Kidney glomerular epithelial cell (primary cell): ENCODE results near the gene TCERG1L.
"Not testable (repeated sequence)": the region's sequence is repeated elsewhere in the genome, so short reads cannot be mapped to it uniquely, and the experiment has no call there.

Experiments
- DNase-seq: peaks from one replicate; lab custom pipeline; 2025; lab: John Stamatoyannopoulos, UW

Gene TCERG1L

DNA sequence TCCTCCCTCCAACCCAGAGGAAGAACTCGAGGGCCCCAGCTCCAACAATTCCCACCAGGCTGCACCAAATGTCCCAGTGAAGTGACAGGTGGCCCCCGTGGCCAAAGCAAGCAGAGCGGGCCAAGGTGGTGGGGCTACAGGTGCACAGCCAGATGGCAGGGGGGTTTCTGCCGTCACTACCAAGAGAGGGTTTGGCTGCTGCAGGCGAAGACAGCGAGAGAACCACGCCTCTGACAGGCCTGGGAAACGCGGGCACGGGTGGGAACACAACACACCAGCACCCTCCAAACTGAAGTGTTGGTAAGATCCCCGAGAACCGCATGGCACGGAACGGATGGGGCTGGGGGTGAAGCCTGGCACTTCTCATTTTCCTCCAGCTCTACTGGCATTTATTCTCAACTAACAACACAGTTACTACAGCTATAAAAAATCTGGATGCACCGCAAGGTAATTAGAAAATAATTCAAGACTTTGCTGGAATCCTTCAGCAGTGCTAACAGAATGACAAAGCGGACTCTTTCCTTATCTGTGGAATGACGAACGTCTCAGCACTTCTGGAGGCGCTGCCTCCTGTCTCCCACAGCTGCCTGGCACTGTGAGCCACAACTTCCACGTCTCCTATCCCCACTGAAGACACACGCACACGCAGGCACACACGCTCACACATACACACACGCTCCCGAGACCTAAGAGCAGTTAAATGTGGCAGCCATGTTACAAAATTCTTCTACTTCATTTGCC is 167.9 kb downstream of the TCERG1L start:
- DNase-seq, result no peak

DNA sequence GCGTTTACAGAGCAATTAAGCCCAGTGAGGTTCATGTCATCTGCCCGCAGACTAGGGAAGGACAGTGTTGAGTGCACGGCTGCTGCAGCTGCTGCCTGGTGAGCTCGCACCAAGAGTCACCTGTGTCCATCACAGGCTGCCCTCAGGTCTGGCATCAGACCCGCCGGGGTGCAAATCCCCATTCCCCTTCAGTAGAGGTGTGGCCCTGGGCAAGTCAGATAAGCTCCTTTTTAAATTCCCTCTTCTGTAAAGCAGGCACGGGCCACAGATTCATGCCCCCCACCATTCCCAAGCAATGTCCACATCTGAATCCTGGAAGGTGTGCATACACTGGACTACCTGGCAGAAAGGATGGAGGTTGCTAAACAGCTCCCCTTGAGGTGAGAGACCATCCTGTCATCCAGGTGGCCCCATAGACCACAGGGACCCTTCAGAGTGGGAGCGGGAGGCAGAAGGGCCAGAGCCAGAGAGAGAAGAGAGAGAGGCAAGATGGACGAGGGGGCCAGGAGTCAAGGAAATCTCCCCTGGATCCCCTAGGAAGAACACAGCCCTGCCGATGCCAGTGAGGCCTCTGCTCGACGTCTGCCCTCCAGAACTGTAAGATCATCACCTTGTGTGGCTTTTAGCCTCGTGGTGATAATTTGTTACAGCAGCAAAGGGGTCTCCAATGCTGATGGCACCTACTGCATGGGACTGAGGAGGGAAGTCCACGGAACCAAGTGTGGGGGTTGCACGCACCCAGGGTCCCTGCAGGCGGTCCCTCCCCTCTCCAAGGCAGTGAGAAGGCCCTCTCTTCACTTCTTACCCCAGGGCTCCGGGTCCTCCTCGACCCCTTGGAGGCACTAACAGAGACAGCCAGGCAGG is 168.8 kb downstream of the TCERG1L start:
- no peak for DNase-seq

DNA sequence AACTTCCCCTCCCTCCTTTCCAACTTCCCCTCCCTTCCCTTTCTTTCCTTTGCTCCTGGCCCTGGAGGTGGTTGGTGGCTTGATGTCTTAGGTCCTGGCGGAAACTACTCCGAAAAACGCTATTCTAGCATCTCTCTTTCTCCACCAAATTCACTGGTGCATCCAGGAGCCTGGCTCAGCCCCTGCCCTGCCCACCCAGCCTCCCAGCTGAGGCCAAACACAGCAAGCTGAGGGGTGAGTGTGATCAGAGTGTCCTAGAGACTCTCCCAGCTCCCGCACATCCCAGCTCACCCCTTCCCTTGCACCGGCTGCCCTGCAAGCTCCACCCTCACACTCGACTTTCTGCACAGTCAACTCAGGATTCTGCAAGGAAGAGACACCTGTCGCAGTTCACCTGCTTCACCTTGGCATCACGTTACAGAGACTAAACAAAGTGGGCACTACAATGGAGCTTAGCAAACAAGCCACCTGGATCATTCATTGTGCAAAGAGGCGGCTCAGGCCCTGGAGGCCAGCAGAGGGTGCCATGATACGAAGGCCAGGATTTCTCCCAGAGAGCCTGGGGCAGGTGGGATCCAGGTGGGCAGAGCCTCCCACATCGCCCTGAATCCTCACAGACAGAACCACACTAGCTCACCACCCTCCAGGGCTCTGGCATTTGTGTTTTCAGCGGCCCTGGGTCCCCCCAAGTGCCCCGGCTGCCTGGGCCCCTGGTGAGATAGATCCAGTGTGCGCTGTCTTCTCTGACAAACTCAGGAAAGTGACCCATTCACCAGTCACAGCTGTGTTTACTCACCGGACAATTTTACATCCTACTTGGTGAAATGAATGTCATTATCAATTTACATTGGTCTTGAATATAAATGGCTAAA is 169.6 kb downstream of the TCERG1L start:
- DNase-seq, result no peak

DNA sequence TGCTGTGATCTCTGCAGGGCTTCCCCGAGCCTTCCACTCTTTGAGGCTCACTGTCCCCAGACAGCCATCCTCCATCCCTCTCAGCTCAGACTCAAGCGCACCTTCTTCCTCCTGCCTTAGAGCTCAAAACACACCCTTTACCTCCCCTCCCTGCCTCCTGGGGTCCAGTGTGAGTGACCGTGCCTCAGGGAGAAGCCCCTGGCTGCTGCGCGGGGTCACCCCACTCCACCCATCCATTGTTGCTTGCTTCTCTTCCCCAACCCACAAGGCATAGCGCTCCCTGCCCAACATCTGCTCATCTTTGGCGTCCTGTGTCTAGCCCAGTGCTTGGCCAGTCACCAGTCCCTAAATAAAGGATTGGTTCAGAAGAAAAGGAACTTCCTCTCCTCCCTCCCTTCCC is 170.3 kb downstream of the TCERG1L start:
- DNase-seq, result no peak

DNA sequence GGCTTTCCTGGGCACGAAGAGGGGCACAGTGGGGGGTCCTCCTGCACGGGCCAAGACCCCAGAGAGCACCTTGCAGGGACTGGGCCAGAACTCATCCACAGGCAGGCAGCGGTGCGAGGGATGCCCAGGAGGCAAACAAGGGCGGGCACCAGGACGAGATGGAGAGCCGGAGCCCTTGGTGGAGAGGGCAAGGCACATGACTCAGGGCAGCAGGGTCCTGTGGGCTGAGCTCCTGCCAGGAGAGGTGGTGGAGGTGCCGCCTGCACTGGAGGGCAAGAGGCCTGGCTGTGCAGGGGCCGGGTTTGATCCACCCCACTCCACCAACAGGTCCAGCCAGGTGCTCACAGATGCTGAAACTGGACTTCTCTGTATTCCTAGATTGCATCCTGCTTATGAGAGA is 170.9 kb downstream of the TCERG1L start:
- DNase-seq, result no peak

DNA sequence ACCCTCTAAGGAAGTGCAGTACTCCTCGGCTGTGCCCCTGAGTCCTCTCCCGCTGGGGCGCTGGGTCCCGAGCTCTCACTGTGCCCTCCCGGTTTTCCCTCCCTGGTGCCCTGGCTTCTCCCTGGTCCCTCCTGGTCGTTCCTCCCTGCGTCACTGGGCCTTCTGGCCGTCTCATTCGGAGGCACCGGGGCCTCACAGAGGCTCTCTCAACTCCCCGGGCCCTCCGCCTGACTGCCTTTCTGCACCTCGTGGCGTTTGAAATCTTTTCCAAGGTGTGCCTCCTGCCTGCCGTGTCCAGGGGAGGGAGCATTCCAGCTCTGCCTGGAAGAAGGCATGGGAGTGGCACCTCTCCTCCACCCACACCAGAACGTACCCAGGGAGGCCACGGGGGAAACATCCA is 174.3 kb downstream of the TCERG1L start:
- no peak for DNase-seq

DNA sequence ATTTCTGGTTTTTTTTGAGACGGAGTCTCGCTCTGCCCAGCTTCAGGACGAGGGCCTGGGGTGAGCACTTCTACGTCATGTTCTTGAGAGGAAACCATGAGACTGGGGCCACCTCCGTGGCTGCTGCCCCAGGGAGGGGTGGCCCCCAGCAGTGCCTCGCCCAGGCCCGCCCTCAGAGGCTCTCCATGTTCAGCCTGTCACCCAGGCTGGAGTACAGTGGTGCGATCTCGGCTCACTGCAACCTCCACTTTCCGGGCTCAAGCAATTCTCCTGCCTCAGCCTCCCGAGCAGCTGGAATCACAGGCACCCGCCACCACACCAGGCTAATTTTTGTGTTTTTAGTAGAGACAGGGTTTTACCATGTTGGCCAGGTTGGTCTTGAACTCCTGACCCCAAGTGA is 175.2 kb downstream of the TCERG1L start:
- DNase-seq, result not testable (repeated sequence)

DNA sequence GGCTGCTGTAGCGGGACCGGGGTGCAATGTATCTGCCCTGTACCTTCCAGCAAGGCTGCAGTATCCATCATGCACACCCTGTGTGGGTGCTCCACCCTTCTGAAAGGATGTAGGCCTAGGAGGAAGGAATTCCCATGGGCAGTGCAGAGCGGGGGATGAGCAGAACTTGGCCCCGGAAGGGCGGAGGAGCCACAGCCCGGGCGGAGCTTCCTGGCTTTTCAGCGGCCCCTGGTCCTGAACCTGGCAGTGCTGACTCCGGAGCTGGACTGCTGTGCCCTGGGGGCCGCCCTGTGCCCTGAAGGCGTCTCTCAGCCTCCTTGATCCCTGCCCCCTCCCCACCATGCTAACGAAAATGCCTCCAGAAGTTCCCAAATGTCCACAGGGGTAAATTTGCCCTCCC is 175.8 kb downstream of the TCERG1L start:
- no peak for DNase-seq

DNA sequence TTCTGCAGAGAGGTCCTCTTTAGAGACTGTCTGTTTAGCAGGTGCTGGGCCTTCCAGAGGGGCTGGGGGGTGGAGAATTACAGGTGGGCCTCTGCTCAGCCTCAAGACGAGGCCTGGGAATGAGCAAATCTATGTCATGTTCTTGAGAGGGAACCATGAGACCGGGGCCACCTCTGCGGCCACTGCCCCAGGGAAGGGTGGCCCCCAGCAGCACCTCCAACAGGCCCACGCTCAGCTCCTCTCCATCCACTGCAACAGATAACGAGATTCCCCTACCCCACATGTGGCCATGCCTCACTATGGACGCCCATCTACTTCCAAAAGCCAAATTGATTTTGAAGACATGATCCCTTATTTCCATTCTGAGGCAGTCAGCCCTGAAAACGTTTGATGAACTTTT is 176.9 kb downstream of the TCERG1L start:
- no peak for DNase-seq

DNA sequence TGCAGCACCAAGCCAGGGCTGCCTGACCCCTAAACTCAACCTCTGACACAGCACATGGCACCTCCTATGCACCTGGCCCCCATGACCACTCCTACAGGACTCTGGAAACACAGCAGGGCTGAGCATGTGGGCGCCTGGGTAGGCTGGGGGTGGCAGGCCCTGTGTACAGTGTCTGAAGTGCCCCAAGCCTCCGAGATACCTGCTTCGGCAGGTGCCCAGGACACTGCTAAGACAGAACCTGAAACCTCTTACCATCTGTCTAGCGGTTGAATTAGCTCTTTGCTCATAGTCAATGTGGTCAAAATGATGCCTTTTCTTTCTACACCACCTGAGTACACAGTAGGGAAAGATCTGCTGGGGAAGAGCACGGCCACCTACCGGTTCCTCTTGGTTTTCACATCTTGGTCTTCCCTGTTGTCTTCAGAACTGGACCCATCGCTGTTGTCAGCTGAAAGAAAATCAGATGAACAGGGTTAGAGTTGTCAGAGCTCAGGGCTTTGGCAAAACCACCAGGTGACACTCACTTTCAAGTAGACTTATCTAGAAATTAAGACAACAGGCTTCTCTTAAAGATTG is 177.4 kb downstream of the TCERG1L start:
- DNase-seq, result no peak

DNA sequence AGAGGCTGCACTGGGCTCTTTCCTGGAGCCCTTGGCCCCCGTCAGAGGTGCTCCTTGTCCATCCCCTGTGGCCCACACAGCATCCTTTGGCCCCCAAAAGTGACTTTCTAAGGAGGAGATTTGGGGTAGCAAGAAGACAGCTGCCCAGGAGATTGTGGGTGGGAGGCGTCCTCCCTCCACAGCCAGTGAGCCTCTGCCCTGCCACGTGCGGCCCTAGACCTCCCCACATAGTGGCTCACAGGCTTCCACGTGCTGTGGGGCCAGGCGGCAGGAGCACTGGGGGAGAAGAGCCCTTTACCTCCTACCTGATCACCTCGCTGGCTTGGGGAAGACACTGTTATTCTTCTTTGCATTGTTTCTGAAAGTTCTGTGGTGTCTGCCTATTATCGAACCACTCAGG is 178.8 kb downstream of the TCERG1L start:
- no peak for DNase-seq

DNA sequence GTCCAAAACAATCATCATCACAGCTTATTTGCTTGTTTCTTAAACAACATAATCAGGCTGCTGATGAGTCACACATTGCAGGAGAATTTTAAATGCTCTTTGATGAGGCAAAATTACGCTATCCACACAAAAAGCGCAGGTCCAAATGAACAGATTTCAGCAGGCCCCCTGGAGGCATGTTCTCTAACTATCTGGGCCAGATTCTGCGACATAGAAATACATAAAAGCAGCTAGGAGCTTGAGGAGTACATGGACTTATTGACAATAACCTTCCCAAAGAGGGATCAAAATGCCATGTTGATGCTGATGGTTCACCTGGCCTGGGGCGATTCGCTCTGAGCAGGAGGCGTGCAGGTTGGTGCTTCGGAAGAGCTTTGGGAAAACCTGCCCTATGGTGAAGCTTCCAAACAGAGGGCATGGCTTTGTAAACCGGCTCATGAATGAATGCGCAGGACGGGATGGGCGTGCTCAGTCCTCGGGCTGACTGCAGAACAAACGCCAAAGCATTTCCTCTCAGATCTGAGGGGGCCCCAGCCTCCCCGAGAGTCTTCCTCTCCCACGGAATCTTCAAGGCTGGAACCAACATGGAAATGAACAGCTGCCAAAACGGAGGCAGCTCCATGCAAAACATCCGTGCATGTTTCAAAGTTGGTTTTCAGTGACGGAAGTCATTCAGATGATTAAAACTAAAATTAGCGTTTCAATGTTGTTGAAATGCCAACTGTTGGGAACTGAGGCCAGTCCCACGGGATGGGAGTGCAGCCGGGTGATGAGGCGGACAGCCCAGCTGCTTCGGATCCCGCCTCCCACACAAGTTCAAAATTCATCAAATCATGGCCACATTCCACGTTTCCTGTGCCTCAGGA is 179.6 kb downstream of the TCERG1L start:
- no peak for DNase-seq

DNA sequence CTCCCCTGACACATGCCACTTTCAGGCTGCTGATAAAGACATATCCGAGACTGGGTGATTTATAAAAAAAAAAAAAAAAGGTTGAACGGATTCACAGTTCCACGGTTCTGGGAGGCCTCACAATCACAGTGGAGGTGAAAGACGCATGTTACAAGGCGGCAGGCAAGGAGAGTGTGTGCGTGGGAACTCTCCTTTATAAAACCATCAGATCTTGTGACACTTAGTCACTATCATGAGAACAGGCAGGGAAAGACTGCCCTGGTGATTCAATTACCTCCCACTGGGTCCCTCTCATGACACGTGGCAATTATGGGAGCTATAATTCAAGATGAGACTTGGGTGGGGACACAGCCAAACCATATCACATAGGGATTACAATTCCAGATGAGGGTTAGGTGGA is 181.5 kb downstream of the TCERG1L start:
- DNase-seq, result no peak

DNA sequence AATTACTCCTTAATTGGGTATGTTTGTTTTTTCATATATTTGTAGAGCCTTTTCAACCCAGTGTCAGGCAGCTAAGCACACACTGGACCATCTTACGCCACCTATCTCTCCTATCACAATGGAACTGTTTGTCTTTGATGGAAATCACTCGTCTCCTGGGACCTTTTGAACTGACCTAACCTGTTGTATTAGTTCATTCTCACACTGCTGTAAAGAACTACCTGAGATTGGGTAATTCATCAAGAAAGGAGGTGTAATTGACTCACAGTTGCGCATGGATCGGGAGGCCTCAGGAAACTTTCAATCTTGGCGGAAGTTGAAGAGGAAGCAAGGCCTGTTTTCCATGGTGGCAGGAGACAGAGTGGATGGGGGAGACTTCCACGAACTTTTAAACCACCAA is 182.0 kb downstream of the TCERG1L start:
- no peak for DNase-seq

DNA sequence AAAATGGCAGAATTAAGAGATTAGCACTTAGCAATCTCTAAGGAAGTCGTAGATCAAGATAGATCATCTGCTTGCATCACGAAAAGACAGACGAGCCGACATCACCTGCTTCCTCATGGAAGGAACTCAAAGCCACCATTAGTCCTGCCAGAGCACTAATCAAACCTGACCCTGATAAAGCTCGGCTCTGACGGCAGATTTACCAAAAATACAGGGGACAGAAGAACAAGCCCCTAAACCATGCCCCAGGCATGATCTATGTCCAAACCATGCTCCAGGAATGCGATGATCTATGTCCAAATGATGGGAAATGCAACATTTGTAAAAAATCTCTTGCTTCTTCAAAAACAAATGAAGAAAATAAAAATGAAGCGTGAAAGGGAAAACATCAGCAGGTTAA is 182.8 kb downstream of the TCERG1L start:
- no peak for DNase-seq

DNA sequence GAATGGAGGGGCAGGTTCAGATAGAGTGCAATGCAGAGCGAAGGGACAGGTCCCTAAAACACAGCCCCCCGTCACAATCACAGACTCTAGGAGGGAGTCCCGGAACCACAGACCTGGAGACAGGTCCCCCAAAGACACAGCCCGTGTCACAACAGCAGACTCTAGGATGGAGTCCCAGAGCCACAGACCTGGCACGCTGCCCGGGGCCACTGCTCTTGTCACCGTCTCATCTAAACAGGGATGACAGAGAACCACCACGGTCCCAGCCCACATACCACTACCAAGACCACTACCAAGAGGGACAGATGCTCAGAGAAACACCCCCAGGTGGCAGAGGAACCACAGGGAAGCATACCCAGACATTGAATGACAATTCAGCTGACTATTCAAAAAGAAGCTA is 183.9 kb downstream of the TCERG1L start:
- DNase-seq, result no peak

DNA sequence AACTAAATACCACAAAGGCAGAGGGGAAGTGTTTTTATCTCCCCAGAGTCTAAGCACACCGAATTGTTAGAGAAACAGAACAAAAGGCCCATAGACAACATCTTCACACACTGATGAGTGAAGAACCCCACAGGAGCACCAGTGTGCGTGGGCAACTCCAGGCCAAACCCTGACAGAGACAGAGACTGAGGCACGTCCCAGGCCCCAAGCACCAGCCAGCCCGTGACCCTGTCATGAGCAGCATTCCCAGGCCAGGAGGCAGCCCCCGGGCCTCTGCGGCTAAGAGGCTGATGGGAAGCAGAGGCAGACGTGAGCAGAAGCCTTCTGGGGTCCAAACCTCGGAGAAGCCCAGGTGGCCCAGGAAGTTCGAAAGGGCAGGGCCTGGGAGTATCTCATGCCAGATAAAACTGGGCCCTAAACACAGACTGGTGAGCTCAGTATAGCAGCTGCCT is 184.4 kb downstream of the TCERG1L start:
- no peak for DNase-seq

DNA sequence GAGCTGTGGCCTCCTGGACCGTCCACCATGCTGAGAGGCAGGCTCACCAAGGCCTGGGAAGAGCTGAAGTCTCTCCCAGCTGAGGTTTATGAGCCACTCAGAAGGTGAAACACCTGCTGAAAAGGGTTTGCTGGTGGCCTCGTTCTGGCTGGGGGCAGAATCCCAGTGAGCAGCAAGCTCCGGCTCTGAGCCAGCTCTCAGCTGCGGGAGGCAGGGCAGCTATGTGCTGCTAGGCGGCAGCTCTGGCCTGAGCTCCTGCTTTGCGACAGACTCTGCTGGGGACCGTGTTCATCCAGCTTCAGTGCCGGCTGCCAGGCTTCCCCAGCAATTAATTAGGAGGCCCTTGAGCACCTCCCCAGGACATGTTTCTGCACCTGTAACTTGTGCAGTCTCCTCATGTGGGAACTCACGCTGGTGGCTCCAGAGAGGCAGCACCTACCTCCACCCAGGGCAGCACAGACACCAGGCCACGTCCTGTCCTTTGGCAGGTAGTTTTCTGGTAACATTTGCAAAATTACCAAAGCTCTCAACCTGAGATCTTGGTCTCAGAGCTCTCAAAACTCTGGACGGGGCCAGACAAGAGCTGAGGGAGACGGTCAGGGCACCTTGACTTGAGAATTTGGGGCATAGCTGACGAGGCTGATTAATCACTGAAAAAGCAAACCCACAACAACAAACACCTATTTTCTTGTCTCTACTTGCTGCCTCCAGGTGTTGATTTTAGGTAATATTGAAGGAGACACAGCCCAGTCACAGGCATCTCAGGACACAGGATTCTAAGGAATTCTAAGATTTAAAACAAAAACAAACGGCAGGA is 185.0 kb downstream of the TCERG1L start:
- DNase-seq, result no peak

DNA sequence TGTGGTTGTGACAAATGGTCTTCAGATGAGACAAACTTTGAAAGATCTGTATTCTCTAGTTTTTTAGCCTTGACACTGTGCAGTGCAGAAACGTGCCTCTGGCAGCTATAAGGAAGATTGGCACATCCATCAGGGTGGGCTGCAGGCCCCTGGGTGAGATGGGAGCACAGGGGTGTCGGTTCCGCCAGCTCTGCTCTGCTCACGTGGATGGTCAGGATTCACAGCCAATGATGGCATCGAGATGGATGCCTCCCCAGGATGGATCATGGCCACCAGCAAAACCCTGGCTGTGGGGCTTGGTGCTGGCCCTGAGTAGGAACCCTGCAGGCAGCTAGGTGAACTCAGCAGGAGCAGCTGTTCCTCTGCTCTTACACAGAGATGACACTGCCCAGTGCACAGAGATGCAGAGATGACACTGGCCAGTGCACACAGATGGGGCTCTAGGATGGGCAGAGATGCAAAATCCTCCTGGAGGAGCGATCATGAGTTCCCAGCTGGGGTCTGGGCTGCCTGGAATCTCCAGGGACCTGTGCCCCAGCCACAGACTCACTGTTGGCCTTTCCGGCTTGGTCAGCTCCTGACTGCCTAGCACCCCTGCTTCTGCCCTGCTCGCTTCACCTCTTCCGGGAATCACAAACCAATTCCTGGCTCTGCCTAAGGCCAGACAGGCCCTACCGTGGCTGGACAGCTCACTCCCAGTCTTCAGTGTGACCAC is 185.9 kb downstream of the TCERG1L start:
- no peak for DNase-seq

DNA sequence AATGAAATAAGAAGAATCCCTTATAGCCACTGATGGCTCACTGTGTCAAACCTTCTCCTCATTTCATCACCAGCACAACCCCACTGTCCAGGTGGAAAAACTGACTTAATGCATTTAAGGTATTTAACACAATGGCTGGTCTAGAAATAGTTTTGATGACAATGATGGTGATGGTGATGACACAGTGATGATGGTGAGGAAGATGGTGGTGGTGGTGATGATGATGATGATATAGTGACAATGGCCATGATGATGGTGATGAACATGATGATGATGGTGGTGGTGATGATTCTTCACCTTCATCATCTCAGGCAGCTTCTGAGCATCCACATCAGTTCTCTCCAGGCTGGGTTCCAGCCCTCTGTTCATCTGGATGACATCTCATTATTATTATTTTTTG is 186.6 kb downstream of the TCERG1L start:
- DNase-seq, result no peak
